SU-DHL-6 (cell line): ENCODE measurements around the gene MYOG.

Experiments
- H2AFZ ChIP-seq: fragments of 200-600 bp; sonication (generic); 2 replicates; pipeline ENCODE4 v1.6.1; 2014; ENCODE audit warnings: low read depth, mild to moderate bottlenecking, moderate library complexity, mixed read lengths, antibody characterized with exemption, low read length; ENCODE audit not compliant: severe bottlenecking
- H3F3A ChIP-seq: fragments of 200-600 bp; shearing (Covaris generic); 2 replicates; pipeline ENCODE4 v1.6.0; 2016; ENCODE audit warnings: antibody characterized with exemption, mild to moderate bottlenecking; ENCODE audit not compliant: insufficient read depth
- H3K27ac ChIP-seq: fragments of 200-600 bp; sonication (generic); 2 replicates; pipeline ENCODE4 v1.5.1; 2016; ENCODE audit warnings: low read depth, mild to moderate bottlenecking, low read length, moderate library complexity, mixed read lengths
- H3K27me3 ChIP-seq: fragments of 200-600 bp; sonication (generic), shearing (Covaris generic); 2 replicates; pipeline ENCODE4 v1.6.0; 2014; ENCODE audit warnings: mild to moderate bottlenecking, low read length
- H3K36me3 ChIP-seq: fragments of 200-600 bp; sonication (generic); 2 replicates; pipeline ENCODE4 v1.6.1; 2014; ENCODE audit warnings: mild to moderate bottlenecking, low read length, mixed read lengths
- H3K4me2 ChIP-seq: fragments of 300-600, 200-600 bp; shearing (Covaris generic), sonication (generic); 2 replicates; pipeline ENCODE4 v1.6.0; 2014; ENCODE audit warnings: low read length, low read depth, mild to moderate bottlenecking; ENCODE audit not compliant: poor library complexity, severe bottlenecking
- H3K4me3 ChIP-seq: fragments of 200-600 bp; sonication (generic); 2 replicates; pipeline ENCODE4 v1.5.1; 2014; ENCODE audit warnings: antibody characterized with exemption, low read length, mild to moderate bottlenecking, mixed read lengths; ENCODE audit not compliant: insufficient read depth, poor library complexity, severe bottlenecking
- H3K79me2 ChIP-seq: fragments of 200-600 bp; sonication (generic); 2 replicates; pipeline ENCODE4 v1.6.1; 2014; ENCODE audit warnings: mild to moderate bottlenecking, low read length, moderate library complexity; ENCODE audit not compliant: insufficient read depth
- H3K9ac ChIP-seq: fragments of 200-600 bp; sonication (generic); 2 replicates; pipeline ENCODE4 v1.7.0; 2014; ENCODE audit warnings: mild to moderate bottlenecking, low read length
- H3K9me2 ChIP-seq: fragments of 200-600 bp; sonication (generic); replicated peaks from 2 replicates; pipeline ENCODE4 v1.6.1; 2014; ENCODE audit warnings: low read length; ENCODE audit not compliant: insufficient read depth
- H3K9me3 ChIP-seq: fragments of 200-600 bp; sonication (generic); 2 replicates; pipeline ENCODE4 v1.6.1; 2014; ENCODE audit warnings: low read length, mixed read lengths; ENCODE audit not compliant: insufficient read depth
- H4K20me1 ChIP-seq: fragments of 200-600 bp; sonication (generic); 2 replicates; pipeline ENCODE4 v1.6.1; 2014; ENCODE audit warnings: low read depth, mild to moderate bottlenecking, antibody characterized with exemption, low read length, moderate library complexity, mixed read lengths
- CTCF ChIP-seq: fragments of 200-600 bp; sonication (generic); IDR thresholded peaks from one replicate; pipeline ENCODE4 v1.5.1; 2017; ENCODE audit warnings: antibody characterized with exemption, mild to moderate bottlenecking, low read length, moderate library complexity; ENCODE audit not compliant: insufficient read depth, poor library complexity, severe bottlenecking
- EZH2phosphoT487 ChIP-seq: fragments of 200-600 bp; sonication (generic), shearing (Covaris generic); conservative IDR thresholded peaks from 2 replicates; pipeline ENCODE4 v1.6.1; 2018; ENCODE audit warnings: mild to moderate bottlenecking, antibody characterized with exemption, low read length, moderate library complexity, mixed read lengths

MYOG gene

DNA sequence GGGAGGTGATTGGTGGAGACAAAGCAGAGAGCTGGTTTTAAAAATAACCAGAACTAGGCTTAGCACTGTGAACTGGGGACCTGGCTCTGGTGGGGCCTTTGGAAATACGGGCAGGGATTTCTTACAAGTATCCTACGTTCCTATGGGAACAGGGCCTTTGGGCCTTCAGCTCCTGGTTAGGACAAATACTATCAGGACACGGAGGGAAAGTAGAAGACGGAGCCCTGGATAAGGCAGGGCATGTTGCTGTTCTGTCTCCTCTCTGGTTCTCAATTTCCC lies 5.3 kb upstream of the MYOG start:
- H3K36me3 ChIP-seq, result no peaks in the 10 kb centered on the region
- H3K4me2 ChIP-seq, result no peak overlapping the region
- no peak overlapping the region for H3K9ac ChIP-seq
- no peaks in the 10 kb centered on the region for H3F3A ChIP-seq
- no peaks in the 10 kb centered on the region for H3K27me3 ChIP-seq
- no peaks in the 10 kb centered on the region for H4K20me1 ChIP-seq
- no peaks in the 10 kb centered on the region for H3K79me2 ChIP-seq
- no peaks in the 10 kb centered on the region for H3K9me2 ChIP-seq
- no peak overlapping the region for H2AFZ ChIP-seq
- H3K4me3 ChIP-seq, result no peak overlapping the region
- H3K9me3 ChIP-seq, result 0 out of 2 replicates have a peak, but pooled peaks cover 8% of the 10 kb centered on the region
- no peak for TF ChIP-seq CTCF
- no peak for TF ChIP-seq EZH2phosphoT487
- H3K27ac ChIP-seq, result no peak overlapping the region

DNA sequence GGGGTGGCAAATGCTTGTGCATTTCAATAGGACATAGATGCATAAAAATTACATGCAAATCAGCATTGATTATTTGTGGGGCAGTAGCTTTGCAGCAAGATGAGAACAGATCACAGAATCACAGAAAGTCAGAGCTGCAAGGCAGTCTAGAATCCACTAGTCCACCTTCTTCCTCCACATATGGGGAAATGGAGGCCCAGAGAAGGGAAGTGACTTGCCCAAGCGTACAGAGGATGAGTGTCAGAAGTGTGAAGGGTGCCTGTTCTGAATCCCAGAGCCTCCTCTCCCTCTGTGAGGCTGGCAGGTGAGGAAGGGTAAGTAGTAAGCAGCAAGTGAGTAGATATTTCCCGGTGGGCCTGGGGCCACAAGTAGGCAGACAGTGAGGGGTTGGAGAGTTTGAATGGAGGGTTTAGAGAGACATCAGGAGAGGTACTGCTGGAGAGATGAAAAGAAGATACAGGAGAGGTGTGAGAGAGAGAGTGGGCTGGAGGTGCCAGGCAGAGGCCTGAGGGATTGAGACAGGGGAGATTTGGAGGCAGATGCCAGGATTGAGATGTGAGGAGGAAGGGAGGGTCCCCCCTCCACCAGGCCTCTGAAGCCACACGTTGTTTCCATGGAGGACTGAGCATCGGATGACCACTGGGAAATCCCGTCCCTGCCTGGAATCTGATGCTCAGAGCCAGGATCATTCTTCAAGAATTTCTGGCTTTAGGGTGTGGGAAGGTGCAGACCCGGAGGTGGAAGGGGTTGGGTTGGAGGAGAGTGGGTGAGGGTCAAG lies 4.8 kb upstream of the MYOG start:
- H3K4me2 ChIP-seq, result no peak overlapping the region
- H3K79me2 ChIP-seq, result no peaks in the 10 kb centered on the region
- TF ChIP-seq CTCF (no peak), EZH2phosphoT487 (no peak)
- H3K9ac ChIP-seq, result no peak overlapping the region
- 0 out of 2 replicates have a peak, but pooled peaks cover 8% of the 10 kb centered on the region for H3K9me3 ChIP-seq
- H3K36me3 ChIP-seq, result no peaks in the 10 kb centered on the region
- no peaks in the 10 kb centered on the region for H3K9me2 ChIP-seq
- H3K27ac ChIP-seq, result no peak overlapping the region
- no peaks in the 10 kb centered on the region for H3F3A ChIP-seq
- H3K27me3 ChIP-seq, result no peaks in the 10 kb centered on the region
- no peaks in the 10 kb centered on the region for H4K20me1 ChIP-seq
- no peak overlapping the region for H3K4me3 ChIP-seq
- H2AFZ ChIP-seq, result no peak overlapping the region

DNA sequence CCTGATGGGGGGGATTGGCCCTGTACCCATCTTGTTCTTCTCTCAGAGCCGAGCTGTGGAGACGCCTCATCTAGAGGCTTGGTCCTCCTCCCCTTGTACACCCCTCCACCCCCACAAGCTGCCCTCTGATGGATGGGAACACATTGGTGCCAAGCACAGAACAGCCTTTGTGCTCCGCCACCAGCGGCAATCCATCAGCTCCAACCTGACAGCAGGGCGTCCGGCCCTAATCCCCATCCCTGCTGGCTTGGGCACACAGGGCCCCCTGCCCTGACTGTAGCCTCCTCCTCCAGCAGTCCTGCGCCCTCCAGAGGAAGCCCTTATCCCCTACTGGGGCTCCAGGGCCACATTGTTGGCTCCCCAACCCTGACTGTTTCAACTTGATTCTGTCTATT lies 3.8 kb upstream of the MYOG start:
- Histone ChIP-seq H3K36me3 (no peaks in the 10 kb centered on the region), H3K9ac (no peak overlapping the region), H3K9me3 (no peaks in the 10 kb centered on the region), H3K79me2 (no peaks in the 10 kb centered on the region), H3K9me2 (no peaks in the 10 kb centered on the region), H3K27me3 (no peaks in the 10 kb centered on the region), H3K27ac (no peak overlapping the region), H3K4me3 (no peak overlapping the region), H4K20me1 (no peaks in the 10 kb centered on the region), H2AFZ (no peak overlapping the region), H3K4me2 (no peak overlapping the region), H3F3A (no peaks in the 10 kb centered on the region)
- TF ChIP-seq EZH2phosphoT487 (no peak), CTCF (no peak)
